ENCODE measurements around the gene CYTH3. TPM values are rescaled to one million over a fixed set of nuclear protein-coding genes. Genes with fewer than 3 reads are reported as not detected.

The CYTH3 gene
- total and polyA plus RNA-seq, 2 of the 13 experiments (the other 11 are each of a cell fraction or from before 2014, with no cell fraction given): 3.1 to 3.8 TPM

DNA sequence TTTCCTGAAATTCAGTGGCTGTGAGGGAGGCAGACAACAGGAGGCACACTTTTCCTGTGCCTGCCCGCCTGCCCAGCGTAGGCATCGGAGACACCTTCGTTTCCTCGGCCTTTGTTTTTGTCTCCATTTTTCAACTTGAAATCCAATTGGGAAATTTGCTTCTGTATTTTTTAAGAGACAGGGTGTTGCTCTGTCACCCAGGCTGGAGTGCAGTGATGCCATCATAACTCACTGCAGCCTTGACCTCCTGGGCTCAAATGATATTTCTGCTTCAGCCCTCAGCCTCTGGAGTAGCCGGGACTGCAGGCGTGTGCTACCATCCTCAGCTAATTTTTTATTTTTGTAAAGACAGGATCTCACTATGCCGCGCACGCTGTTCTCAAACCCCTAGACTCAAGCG lies 116.8 kb downstream of the CYTH3 start:
- H3K9me3 ChIP-seq (ENCODE audit: low read length): no peaks in the 10 kb centered on the region
- no peak overlapping the region for H3K4me2 ChIP-seq (ENCODE audit: low read depth, low read length)
- POLR2A ChIA-PET: no interaction called here
- H3K4me3 ChIP-seq (replicated peaks in 1 of 3; ENCODE audit: insufficient read depth in 1 of 3, low read depth in 2 of 3, low read length in 3 of 3): no peak overlapping the region
- H3K9ac ChIP-seq (ENCODE audit: insufficient read depth, low read depth, low read length): no peak overlapping the region
- H3K36me3 ChIP-seq (replicated peaks in 1 of 2; ENCODE audit: control insufficient read depth in 1 of 2, insufficient read depth in 2 of 2, low read length in 2 of 2): peaks cover 14 to 49% of the 10 kb centered on the region in 2 experiments; a peak in 4 of 5 replicates
- ATAC-seq (no peak), DNase-seq (ENCODE audit: low spot score) (no peak), FAIRE-seq (no peak)
- H3K79me2 ChIP-seq (ENCODE audit: insufficient read depth, low read length): no peaks in the 10 kb centered on the region
- in situ Hi-C loops (cut with HindIII; ENCODE audit: extremely low pct_ligation_motif_present, low pct_unique_long_range_greater_than_20kb) (no loop called here), intact Hi-C loops (cut with micrococcal nuclease; ENCODE audit: unreplicated experiment) (no loop called here)
- H3K27ac ChIP-seq (ENCODE audit: extremely low read length, insufficient read depth, low read length): no peak overlapping the region
- no peaks in the 10 kb centered on the region for H3K27me3 ChIP-seq (ENCODE audit: control insufficient read depth in 1 of 2, insufficient read depth in 2 of 2, low read length in 2 of 2)
- no TSS peak for BruUV-seq (replicated peaks)
- WGBS (ENCODE audit: low lambda C conversion rate): 98% methylated on average over 11 of the region's 11 CpGs
- TF ChIP-seq, protein P1, sequence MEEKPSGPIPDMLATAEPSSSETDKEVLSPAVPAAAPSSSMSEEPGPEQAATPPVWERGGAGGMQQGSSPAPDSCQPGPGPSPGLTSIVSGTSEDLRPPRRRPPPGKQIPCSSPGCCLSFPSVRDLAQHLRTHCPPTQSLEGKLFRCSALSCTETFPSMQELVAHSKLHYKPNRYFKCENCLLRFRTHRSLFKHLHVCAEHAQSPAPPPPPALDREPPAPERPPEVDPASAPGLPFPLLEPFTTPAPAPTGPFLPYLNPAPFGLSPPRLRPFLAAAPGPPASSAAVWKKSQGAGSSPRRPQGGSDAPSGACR (CRISPR knock-in tag; IDR thresholded peaks at IDR 0.05): no peak
- TF ChIP-seq BCL3 (CRISPR knock-in tag; IDR thresholded peaks at IDR 0.05) (no peak), POLR2G (IDR thresholded peaks at IDR 0.05; ENCODE audit: low read depth, low read length) (no peak), MAFF (IDR thresholded peaks at IDR 0.05; ENCODE audit: low read depth, low read length) (no peak), ZNF713 (CRISPR knock-in tag; IDR thresholded peaks at IDR 0.05) (no peak), ZNF792 (CRISPR knock-in tag; IDR thresholded peaks at IDR 0.05) (no peak), PBX3 (CRISPR knock-in tag; IDR thresholded peaks at IDR 0.05; ENCODE audit: borderline replicate concordance) (no peak), POLR2A (IDR thresholded peaks at IDR 0.05; ENCODE audit: insufficient read depth in 1 of 2, low read depth in 2 of 2, low read length in 2 of 2) (no peak), ZNF790 (CRISPR knock-in tag; IDR thresholded peaks at IDR 0.05; ENCODE audit: borderline replicate concordance) (no peak), ATRX (CRISPR knock-in tag; IDR thresholded peaks at IDR 0.05; ENCODE audit: borderline replicate concordance) (no peak), THYN1 (CRISPR knock-in tag; IDR thresholded peaks at IDR 0.05; ENCODE audit: borderline replicate concordance, low read depth) (no peak)
- TF ChIP-seq, protein P2, sequence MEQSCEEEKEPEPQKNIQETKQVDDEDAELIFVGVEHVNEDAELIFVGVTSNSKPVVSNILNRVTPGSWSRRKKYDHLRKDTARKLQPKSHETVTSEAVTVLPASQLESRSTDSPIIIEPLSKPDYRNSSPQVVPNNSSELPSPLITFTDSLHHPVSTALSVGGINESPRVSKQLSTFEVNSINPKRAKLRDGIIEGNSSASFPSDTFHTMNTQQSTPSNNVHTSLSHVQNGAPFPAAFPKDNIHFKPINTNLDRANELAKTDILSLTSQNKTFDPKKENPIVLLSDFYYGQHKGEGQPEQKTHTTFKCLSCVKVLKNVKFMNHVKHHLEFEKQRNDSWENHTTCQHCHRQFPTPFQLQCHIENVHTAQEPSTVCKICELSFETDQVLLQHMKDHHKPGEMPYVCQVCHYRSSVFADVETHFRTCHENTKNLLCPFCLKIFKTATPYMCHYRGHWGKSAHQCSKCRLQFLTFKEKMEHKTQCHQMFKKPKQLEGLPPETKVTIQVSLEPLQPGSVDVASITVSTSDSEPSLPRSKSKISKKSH (CRISPR knock-in tag; IDR thresholded peaks at IDR 0.05; ENCODE audit: borderline replicate concordance): no peak
- TF ChIP-seq, protein P3, sequence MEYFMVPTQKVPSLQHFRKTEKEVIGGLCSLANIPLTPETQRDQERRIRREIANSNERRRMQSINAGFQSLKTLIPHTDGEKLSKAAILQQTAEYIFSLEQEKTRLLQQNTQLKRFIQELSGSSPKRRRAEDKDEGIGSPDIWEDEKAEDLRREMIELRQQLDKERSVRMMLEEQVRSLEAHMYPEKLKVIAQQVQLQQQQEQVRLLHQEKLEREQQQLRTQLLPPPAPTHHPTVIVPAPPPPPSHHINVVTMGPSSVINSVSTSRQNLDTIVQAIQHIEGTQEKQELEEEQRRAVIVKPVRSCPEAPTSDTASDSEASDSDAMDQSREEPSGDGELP (IDR thresholded peaks at IDR 0.05; ENCODE audit: borderline replicate concordance, low read depth): no peak
- CTCF ChIA-PET (ENCODE audit: low intra/inter-chr PET ratio, low total read pairs): no interaction called here
- H4K20me1 ChIP-seq (ENCODE audit: insufficient read depth, low read length): no peaks in the 10 kb centered on the region
- H3K4me1 ChIP-seq (ENCODE audit: insufficient read depth, low read length): no peaks in the 10 kb centered on the region
- H2AFZ ChIP-seq (ENCODE audit: low read length): no peak overlapping the region
